SK-N-SH treated with all-trans-retinoic acid at 6 μM for 48 hours (cell line): ENCODE results near the gene FGF21.

Experiments used
- ATAC-seq: fragments of 200-7000 bp; cut with Tn5 transposase; 3 replicates; pipeline ENCODE4 v1.9.1; 2020; ENCODE audit warnings: mild to moderate bottlenecking, moderate library complexity
- ARNTL ChIP-seq: fragments of 450-650 bp; formaldehyde crosslinking; IDR thresholded peaks from 2 replicates; pipeline ENCODE4 v1.5.0; 2020; ENCODE audit warnings: low read depth, mild to moderate bottlenecking, moderate library complexity, borderline replicate concordance
- CREB5 ChIP-seq: fragments of 250-450 bp; sonication (Bioruptor Pico); IDR thresholded peaks from 2 replicates; pipeline ENCODE4 v1.5.1; 2020; ENCODE audit warnings: low read depth, mild to moderate bottlenecking, moderate library complexity
- CSDC2 ChIP-seq: fragments of 250-450 bp; sonication (Bioruptor Pico); IDR thresholded peaks from 2 replicates; pipeline ENCODE4 v1.5.0; 2020; ENCODE audit warnings: mild to moderate bottlenecking, moderate library complexity
- CSRNP3 ChIP-seq: fragments of 250-450 bp; sonication (Bioruptor Pico); IDR thresholded peaks from 2 replicates; pipeline ENCODE4 v1.5.1; 2021; ENCODE audit warnings: mild to moderate bottlenecking, moderate library complexity
- GLIS3 ChIP-seq: fragments of 250-450 bp; sonication (Bioruptor Pico); IDR thresholded peaks from 2 replicates; pipeline ENCODE4 v1.5.0; 2020; ENCODE audit warnings: mild to moderate bottlenecking, moderate library complexity
- ISL1 ChIP-seq: fragments of 250-450 bp; sonication (Bioruptor Pico); IDR thresholded peaks from 2 replicates; pipeline ENCODE4 v2.1.2; 2022; ENCODE audit warnings: mild to moderate bottlenecking, moderate library complexity
- PATZ1 ChIP-seq: fragments of 250-450 bp; sonication (Bioruptor Pico); IDR thresholded peaks from 2 replicates; pipeline ENCODE4 v1.8.0; 2020; ENCODE audit warnings: mild to moderate bottlenecking, moderate library complexity, borderline replicate concordance
- POU6F1 ChIP-seq: fragments of 250-450 bp; sonication (Bioruptor Pico); IDR thresholded peaks from 2 replicates; pipeline ENCODE4 v1.8.0; 2021; ENCODE audit warnings: low read depth, mild to moderate bottlenecking, moderate library complexity, borderline replicate concordance
- PPARA ChIP-seq: fragments of 250-450 bp; sonication (Bioruptor Pico); IDR thresholded peaks from 2 replicates; pipeline ENCODE4 v1.5.0; 2020; ENCODE audit warnings: mild to moderate bottlenecking, borderline replicate concordance
- RARB ChIP-seq: fragments of 250-450 bp; sonication (Bioruptor Pico); IDR thresholded peaks from 2 replicates; pipeline ENCODE4 v1.8.0; 2021; ENCODE audit warnings: mild to moderate bottlenecking, moderate library complexity
- SNAI2 ChIP-seq: fragments of 250-450 bp; sonication (Bioruptor Pico); IDR thresholded peaks from 2 replicates; pipeline ENCODE4 v1.5.0; 2020; ENCODE audit warnings: mild to moderate bottlenecking, moderate library complexity
- TCF4 ChIP-seq: fragments of 250-450 bp; sonication (Bioruptor Pico); IDR thresholded peaks from 2 replicates; pipeline ENCODE4 v1.8.0; 2021; ENCODE audit warnings: mild to moderate bottlenecking, moderate library complexity, borderline replicate concordance
- TOX ChIP-seq: fragments of 250-450 bp; sonication (Bioruptor Pico); IDR thresholded peaks from 2 replicates; pipeline ENCODE4 v1.8.0; 2021; ENCODE audit warnings: mild to moderate bottlenecking, moderate library complexity, borderline replicate concordance
- TSHZ2 ChIP-seq: fragments of 250-450 bp; sonication (Bioruptor Pico); IDR thresholded peaks from 2 replicates; pipeline ENCODE4 v1.5.0; 2020; ENCODE audit warnings: mild to moderate bottlenecking, moderate library complexity
- ZC3H10 ChIP-seq: fragments of 250-450 bp; sonication (Bioruptor Pico); IDR thresholded peaks from 2 replicates; pipeline ENCODE4 v1.5.1; 2021; ENCODE audit warnings: mild to moderate bottlenecking, moderate library complexity
- ZFP3 ChIP-seq: fragments of 250-450 bp; sonication (Bioruptor Pico); IDR thresholded peaks from 2 replicates; pipeline ENCODE4 v1.5.0; 2020; ENCODE audit warnings: mild to moderate bottlenecking, moderate library complexity
- ZFP30 ChIP-seq: fragments of 450-650 bp; formaldehyde crosslinking; IDR thresholded peaks from 2 replicates; pipeline ENCODE4 v1.5.0; 2022; ENCODE audit warnings: mild to moderate bottlenecking, moderate library complexity
- ZNF70 ChIP-seq: fragments of 450-650 bp; formaldehyde crosslinking; IDR thresholded peaks from 2 replicates; pipeline ENCODE4 v1.5.0; 2020; ENCODE audit warnings: mild to moderate bottlenecking, moderate library complexity
- ZNF8 ChIP-seq: fragments of 450-650 bp; formaldehyde crosslinking; IDR thresholded peaks from 2 replicates; pipeline ENCODE4 v1.5.0; 2020; ENCODE audit warnings: mild to moderate bottlenecking, moderate library complexity

The FGF21 gene

GRCh38 chr19:48802623-48803022 is 47.3 kb downstream of the FGF21 start (continued):
- TF ChIP-seq CSRNP3 (CRISPR knock-in tag), result no peak
- TF ChIP-seq PPARA (CRISPR knock-in tag), result no peak
- TF ChIP-seq, all 23 proteins: peak for 0

- no peak for ATAC-seq
- TF ChIP-seq SNAI2 (no peak), ZFP30 (CRISPR knock-in tag) (no peak), ZFP3 (no peak), PATZ1 (no peak), CREB5 (CRISPR knock-in tag) (no peak), ZNF70 (CRISPR knock-in tag) (no peak), TOX (CRISPR knock-in tag) (no peak)
Measured at GRCh38 chr19:48804496-48804895, 49.2 kb downstream of the FGF21 start.

GRCh38 chr19:48805452-48805851 is 50.1 kb downstream of the FGF21 start:
- ATAC-seq, result no peak
- TF ChIP-seq POU6F1 (CRISPR knock-in tag) (no peak), RARB (CRISPR knock-in tag) (no peak), CREB5 (CRISPR knock-in tag) (no peak), SNAI2 (no peak), ZNF8 (CRISPR knock-in tag) (no peak), CSDC2 (no peak), ARNTL (CRISPR knock-in tag) (no peak), ZC3H10 (CRISPR knock-in tag) (no peak), ZNF70 (CRISPR knock-in tag) (no peak), ZFP30 (CRISPR knock-in tag) (no peak), TOX (CRISPR knock-in tag) (no peak), ISL1 (CRISPR knock-in tag) (no peak)
- TF ChIP-seq, all 23 proteins: peak for 0

GRCh38 chr19:48806518-48806817 is 51.1 kb downstream of the FGF21 start:
- no peak; the same call in 2 of the 3 replicates for ATAC-seq
- no peak for TF ChIP-seq ARNTL (CRISPR knock-in tag)
- TF ChIP-seq PATZ1, result no peak
- no peak for TF ChIP-seq TCF4 (CRISPR knock-in tag)
- TF ChIP-seq POU6F1 (CRISPR knock-in tag), result no peak
- no peak for TF ChIP-seq ZFP3
- TF ChIP-seq CSDC2, result no peak
- TF ChIP-seq ZNF8 (CRISPR knock-in tag), result no peak
- TF ChIP-seq TSHZ2, result no peak
- TF ChIP-seq GLIS3, result no peak
- TF ChIP-seq PPARA (CRISPR knock-in tag), result no peak
- no peak for TF ChIP-seq SNAI2
- TF ChIP-seq TOX (CRISPR knock-in tag), result no peak
- TF ChIP-seq CREB5 (CRISPR knock-in tag), result no peak
